ENCODE data around the gene NADK2. TPM values are rescaled to one million over a fixed set of nuclear protein-coding genes. Genes with fewer than 3 reads are reported as not detected.

NADK2 gene
- total RNA-seq, 1 donor from 2014 or later, result 20.7 TPM

- Mint-ChIP-seq H3K4me1 (ENCODE audit: low read depth, unreplicated experiment) (peaks cover 6% of the 10 kb centered on the region), H3K9me3 (ENCODE audit: unreplicated experiment) (peaks cover 1% of the 10 kb centered on the region), H3K27me3 (ENCODE audit: low read depth, unreplicated experiment) (no peaks in the 10 kb centered on the region), H3K27ac (ENCODE audit: unreplicated experiment) (no peak overlapping the region), H3K36me3 (ENCODE audit: low read depth, unreplicated experiment) (peaks cover 8% of the 10 kb centered on the region), H3K4me3 (ENCODE audit: unreplicated experiment) (no peak overlapping the region)
- Histone ChIP-seq H3K27me3 (ENCODE audit: insufficient read depth, low read length) (no peaks in the 10 kb centered on the region), H3K36me3 (ENCODE audit: insufficient read depth, low read length) (peaks cover 40% of the 10 kb centered on the region), H4K20me1 (ENCODE audit: insufficient read depth, low read length) (peaks cover 32% of the 10 kb centered on the region), H3K4me1 (ENCODE audit: insufficient read depth, low read length) (no peaks in the 10 kb centered on the region), H3K79me2 (ENCODE audit: insufficient read depth, low read length) (peaks cover 62% of the 10 kb centered on the region), H3K4me2 (ENCODE audit: low read length) (no peak overlapping the region), H3K27ac (ENCODE audit: low read depth, low read length) (no peak overlapping the region), H2AFZ (ENCODE audit: low read depth, low read length) (no peak overlapping the region), H3K9me3 (ENCODE audit: insufficient read depth, low read depth, low read length) (no peaks in the 10 kb centered on the region), H3K9ac (ENCODE audit: low read length) (no peak overlapping the region), H3K4me3 (ENCODE audit: insufficient read depth, low read depth, low read length) (no peak overlapping the region)
- no peak for TF ChIP-seq CTCF (IDR thresholded peaks at IDR 0.05; ENCODE audit: insufficient read depth, low read depth, low read length)
- TF ChIP-seq EZH2 (IDR thresholded peaks at IDR 0.05; ENCODE audit: insufficient read depth, low read length), result no peak
- DNase-seq (ENCODE audit: low read depth), result no peak
- FAIRE-seq, result peak; percentile 29
These were observed 78.8 kb downstream of the NADK2 start for GRCh38 chr5:36162810-36163486.

- Mint-ChIP-seq H3K36me3 (ENCODE audit: low read depth, unreplicated experiment) (peaks cover 7% of the 10 kb centered on the region), H3K27ac (ENCODE audit: unreplicated experiment) (no peak overlapping the region), H3K27me3 (ENCODE audit: low read depth, unreplicated experiment) (no peaks in the 10 kb centered on the region), H3K9me3 (ENCODE audit: unreplicated experiment) (peaks cover 1% of the 10 kb centered on the region), H3K4me1 (ENCODE audit: low read depth, unreplicated experiment) (peaks cover 21% of the 10 kb centered on the region), H3K4me3 (ENCODE audit: unreplicated experiment) (no peak overlapping the region)
- H3K27ac ChIP-seq (ENCODE audit: low read depth, low read length), result no peak overlapping the region
- H4K20me1 ChIP-seq (ENCODE audit: insufficient read depth, low read length), result peaks cover 32% of the 10 kb centered on the region
- H3K4me1 ChIP-seq (ENCODE audit: insufficient read depth, low read length), result peaks cover 2% of the 10 kb centered on the region
- no peak overlapping the region for H3K4me2 ChIP-seq (ENCODE audit: low read length)
- H2AFZ ChIP-seq (ENCODE audit: low read depth, low read length), result no peak overlapping the region
- H3K9ac ChIP-seq (ENCODE audit: low read length), result no peak overlapping the region
- no peaks in the 10 kb centered on the region for H3K27me3 ChIP-seq (ENCODE audit: insufficient read depth, low read length)
- TF ChIP-seq EZH2 (IDR thresholded peaks at IDR 0.05; ENCODE audit: insufficient read depth, low read length) (no peak), CTCF (IDR thresholded peaks at IDR 0.05; ENCODE audit: insufficient read depth, low read depth, low read length) (no peak)
- no peak overlapping the region for H3K4me3 ChIP-seq (ENCODE audit: insufficient read depth, low read depth, low read length)
- H3K79me2 ChIP-seq (ENCODE audit: insufficient read depth, low read length), result peaks cover 73% of the 10 kb centered on the region
- peaks cover 41% of the 10 kb centered on the region for H3K36me3 ChIP-seq (ENCODE audit: insufficient read depth, low read length)
- no peak for FAIRE-seq
- H3K9me3 ChIP-seq (ENCODE audit: insufficient read depth, low read depth, low read length), result no peaks in the 10 kb centered on the region
- no peak for DNase-seq (ENCODE audit: low read depth)
These were observed 80.4 kb downstream of the NADK2 start for GRCh38 chr5:36161361-36161760.

GRCh38 chr5:36160617-36161016 lies 81.1 kb downstream of the NADK2 start:
- H3K4me1 Mint-ChIP-seq (ENCODE audit: low read depth, unreplicated experiment), result peaks cover 27% of the 10 kb centered on the region
- no peak overlapping the region for H2AFZ ChIP-seq (ENCODE audit: low read depth, low read length)
- peaks cover 36% of the 10 kb centered on the region for H3K36me3 ChIP-seq (ENCODE audit: insufficient read depth, low read length)
- peaks cover 75% of the 10 kb centered on the region for H3K79me2 ChIP-seq (ENCODE audit: insufficient read depth, low read length)
- peaks cover 1% of the 10 kb centered on the region for H3K9me3 Mint-ChIP-seq (ENCODE audit: unreplicated experiment)
- no peaks in the 10 kb centered on the region for H3K27me3 Mint-ChIP-seq (ENCODE audit: low read depth, unreplicated experiment)
- H3K4me1 ChIP-seq (ENCODE audit: insufficient read depth, low read length), result peaks cover 8% of the 10 kb centered on the region
- H3K27ac Mint-ChIP-seq (ENCODE audit: unreplicated experiment), result no peak overlapping the region
- H3K9me3 ChIP-seq (ENCODE audit: insufficient read depth, low read depth, low read length), result no peaks in the 10 kb centered on the region
- no peak for DNase-seq (ENCODE audit: low read depth)
- H3K4me3 ChIP-seq (ENCODE audit: insufficient read depth, low read depth, low read length), result no peak overlapping the region
- TF ChIP-seq CTCF (IDR thresholded peaks at IDR 0.05; ENCODE audit: insufficient read depth, low read depth, low read length) (no peak), EZH2 (IDR thresholded peaks at IDR 0.05; ENCODE audit: insufficient read depth, low read length) (no peak)
- no peak overlapping the region for H3K4me3 Mint-ChIP-seq (ENCODE audit: unreplicated experiment)
- no peak overlapping the region for H3K27ac ChIP-seq (ENCODE audit: low read depth, low read length)
- no peak overlapping the region for H3K4me2 ChIP-seq (ENCODE audit: low read length)
- no peak overlapping the region for H3K9ac ChIP-seq (ENCODE audit: low read length)
- FAIRE-seq, result no peak
- peaks cover 7% of the 10 kb centered on the region for H3K36me3 Mint-ChIP-seq (ENCODE audit: low read depth, unreplicated experiment)
- H4K20me1 ChIP-seq (ENCODE audit: insufficient read depth, low read length), result peaks cover 36% of the 10 kb centered on the region
- no peaks in the 10 kb centered on the region for H3K27me3 ChIP-seq (ENCODE audit: insufficient read depth, low read length)

Measured in astrocyte (in vitro differentiated cells and primary cell).